GM19099 (cell line): Measurements from ENCODE around the gene HEMK1.

ENCODE experiments used
- POLR2A ChIP-seq: IDR thresholded peaks from 3 replicates; pipeline ENCODE4 v1.6.1; 2011; ENCODE audit warnings: low read depth; ENCODE audit not compliant: insufficient read length; ENCODE audit errors: extremely low read depth

Gene HEMK1

GRCh38 chr3:50581459-50581842 lies 12.1 kb downstream of the HEMK1 start:
- no peak for TF ChIP-seq POLR2A

GRCh38 chr3:50582083-50582482 lies 12.8 kb downstream of the HEMK1 start:
- no peak for TF ChIP-seq POLR2A

- no peak for TF ChIP-seq POLR2A
These were observed 14.6 kb downstream of the HEMK1 start for GRCh38 chr3:50583897-50584296.

GRCh38 chr3:50584391-50584790 lies 15.1 kb downstream of the HEMK1 start:
- TF ChIP-seq POLR2A = no peak

GRCh38 chr3:50585919-50586762 lies 16.8 kb downstream of the HEMK1 start:
- TF ChIP-seq POLR2A = no peak

GRCh38 chr3:50586763-50587070 lies 17.4 kb downstream of the HEMK1 start:
- TF ChIP-seq POLR2A = no peak

- no peak for TF ChIP-seq POLR2A
These were observed 18.1 kb downstream of the HEMK1 start for GRCh38 chr3:50587373-50587772.

GRCh38 chr3:50587806-50588758 lies 18.8 kb downstream of the HEMK1 start:
- TF ChIP-seq POLR2A = no peak

GRCh38 chr3:50588759-50589433 lies 19.6 kb downstream of the HEMK1 start:
- TF ChIP-seq POLR2A = no peak

- no peak for TF ChIP-seq POLR2A
These were observed 21.9 kb downstream of the HEMK1 start for GRCh38 chr3:50591196-50591741.

- TF ChIP-seq POLR2A = no peak
These were observed 23.2 kb downstream of the HEMK1 start for GRCh38 chr3:50592568-50592967.

- TF ChIP-seq POLR2A = no peak
These were observed 25.0 kb downstream of the HEMK1 start for GRCh38 chr3:50594253-50594785.

GRCh38 chr3:50599115-50599715 lies 29.9 kb downstream of the HEMK1 start:
- TF ChIP-seq POLR2A = no peak

GRCh38 chr3:50599716-50600118 lies 30.4 kb downstream of the HEMK1 start:
- no peak for TF ChIP-seq POLR2A
